ENCODE data around the gene PDE2A. TPM values are rescaled to one million over a fixed set of nuclear protein-coding genes. Genes with fewer than 3 reads are reported as not detected.

The PDE2A gene
- total and polyA plus RNA-seq, 11 donors = 16.8 to 53.7 (median 23.7) TPM

DNA sequence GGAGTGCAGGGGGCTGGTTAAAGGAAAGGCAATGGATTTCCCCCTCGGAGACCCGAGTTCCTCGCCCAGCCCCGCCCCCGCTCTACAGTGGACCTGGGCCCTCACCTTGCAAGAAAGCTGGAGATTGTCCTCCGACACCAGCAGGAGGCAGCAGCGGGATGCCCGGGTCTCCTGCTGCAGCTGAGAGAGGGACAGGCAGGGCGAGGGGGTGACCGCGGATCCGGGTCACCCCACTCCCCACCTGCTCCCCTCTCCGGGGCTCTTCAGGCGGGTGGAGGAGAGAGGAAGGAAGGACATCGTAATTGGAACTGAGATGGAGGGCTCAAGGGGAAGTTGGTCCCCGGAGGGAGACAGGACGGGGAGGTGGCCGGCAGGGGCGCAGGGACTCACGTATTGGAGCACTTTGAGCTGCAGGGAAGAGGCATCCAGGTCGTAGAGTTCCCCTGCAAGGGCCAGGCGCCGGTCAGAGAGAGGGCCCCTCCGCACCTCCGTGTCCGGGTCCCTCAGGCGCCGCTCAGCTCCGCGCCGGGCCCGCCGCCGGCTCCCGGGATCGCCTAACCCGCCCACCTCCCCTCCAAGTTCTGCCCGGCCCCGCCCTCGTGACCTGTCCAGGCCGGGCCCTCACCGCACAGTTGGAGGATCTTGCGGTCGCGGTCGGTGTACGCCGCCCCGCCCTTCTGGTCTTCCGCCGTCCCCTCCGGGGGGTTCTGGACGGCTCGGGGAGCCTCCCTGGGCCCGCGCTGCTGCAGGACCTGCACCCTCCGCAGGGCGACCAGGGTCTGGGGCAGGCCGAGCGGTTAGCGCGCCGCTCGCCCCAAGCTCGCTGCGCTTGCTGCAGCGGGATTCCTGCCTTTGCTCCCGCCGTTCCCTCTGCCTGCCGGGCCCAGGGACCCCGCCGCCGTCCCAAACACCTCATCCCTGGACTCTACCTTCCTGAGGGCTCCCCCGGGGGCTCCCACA, 84.1 kb downstream of the PDE2A start:
- Histone ChIP-seq H3K36me3 (peaks cover 0 to 5% (median 0%) of the 10 kb centered on the region in 9 donors), H3K27me3 (peaks cover 0 to 52% (median 24%) of the 10 kb centered on the region in 9 donors), H3K4me3 (peak overlapping the region; percentile 9 to 46 (median 38)), H3K9me3 (no peaks in the 10 kb centered on the region), H3K4me1 (peaks cover 0 to 22% (median 8%) of the 10 kb centered on the region in 12 donors), H3K27ac (no peak overlapping the region)
- DNase-seq (peak in 4 of 5 donors; percentile 33 to 68 (median 50)), ATAC-seq (peak in 3 of 4 donors; percentile 16 to 38 (median 37))
- TF ChIP-seq POLR2A (IDR thresholded peaks at IDR 0.05) = no peak
- TF ChIP-seq, protein P1, sequence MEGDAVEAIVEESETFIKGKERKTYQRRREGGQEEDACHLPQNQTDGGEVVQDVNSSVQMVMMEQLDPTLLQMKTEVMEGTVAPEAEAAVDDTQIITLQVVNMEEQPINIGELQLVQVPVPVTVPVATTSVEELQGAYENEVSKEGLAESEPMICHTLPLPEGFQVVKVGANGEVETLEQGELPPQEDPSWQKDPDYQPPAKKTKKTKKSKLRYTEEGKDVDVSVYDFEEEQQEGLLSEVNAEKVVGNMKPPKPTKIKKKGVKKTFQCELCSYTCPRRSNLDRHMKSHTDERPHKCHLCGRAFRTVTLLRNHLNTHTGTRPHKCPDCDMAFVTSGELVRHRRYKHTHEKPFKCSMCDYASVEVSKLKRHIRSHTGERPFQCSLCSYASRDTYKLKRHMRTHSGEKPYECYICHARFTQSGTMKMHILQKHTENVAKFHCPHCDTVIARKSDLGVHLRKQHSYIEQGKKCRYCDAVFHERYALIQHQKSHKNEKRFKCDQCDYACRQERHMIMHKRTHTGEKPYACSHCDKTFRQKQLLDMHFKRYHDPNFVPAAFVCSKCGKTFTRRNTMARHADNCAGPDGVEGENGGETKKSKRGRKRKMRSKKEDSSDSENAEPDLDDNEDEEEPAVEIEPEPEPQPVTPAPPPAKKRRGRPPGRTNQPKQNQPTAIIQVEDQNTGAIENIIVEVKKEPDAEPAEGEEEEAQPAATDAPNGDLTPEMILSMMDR (IDR thresholded peaks at IDR 0.05) = peak in 11 of 12 donors; percentile 30 to 65 (median 48)
- intact Hi-C loops (cut with DNase I) = loop anchor here in 7 of 10 donors (2.0 to 10.0 kb wide), 5 partner anchors 53 to 205 kb away; partner anchors contain the start of gene STARD10 (in 1 of the 7)
- WGBS, 4 donors = 21 to 31% (median 26%) methylated on average over 30 to 74 of the region's 74 CpGs

DNA sequence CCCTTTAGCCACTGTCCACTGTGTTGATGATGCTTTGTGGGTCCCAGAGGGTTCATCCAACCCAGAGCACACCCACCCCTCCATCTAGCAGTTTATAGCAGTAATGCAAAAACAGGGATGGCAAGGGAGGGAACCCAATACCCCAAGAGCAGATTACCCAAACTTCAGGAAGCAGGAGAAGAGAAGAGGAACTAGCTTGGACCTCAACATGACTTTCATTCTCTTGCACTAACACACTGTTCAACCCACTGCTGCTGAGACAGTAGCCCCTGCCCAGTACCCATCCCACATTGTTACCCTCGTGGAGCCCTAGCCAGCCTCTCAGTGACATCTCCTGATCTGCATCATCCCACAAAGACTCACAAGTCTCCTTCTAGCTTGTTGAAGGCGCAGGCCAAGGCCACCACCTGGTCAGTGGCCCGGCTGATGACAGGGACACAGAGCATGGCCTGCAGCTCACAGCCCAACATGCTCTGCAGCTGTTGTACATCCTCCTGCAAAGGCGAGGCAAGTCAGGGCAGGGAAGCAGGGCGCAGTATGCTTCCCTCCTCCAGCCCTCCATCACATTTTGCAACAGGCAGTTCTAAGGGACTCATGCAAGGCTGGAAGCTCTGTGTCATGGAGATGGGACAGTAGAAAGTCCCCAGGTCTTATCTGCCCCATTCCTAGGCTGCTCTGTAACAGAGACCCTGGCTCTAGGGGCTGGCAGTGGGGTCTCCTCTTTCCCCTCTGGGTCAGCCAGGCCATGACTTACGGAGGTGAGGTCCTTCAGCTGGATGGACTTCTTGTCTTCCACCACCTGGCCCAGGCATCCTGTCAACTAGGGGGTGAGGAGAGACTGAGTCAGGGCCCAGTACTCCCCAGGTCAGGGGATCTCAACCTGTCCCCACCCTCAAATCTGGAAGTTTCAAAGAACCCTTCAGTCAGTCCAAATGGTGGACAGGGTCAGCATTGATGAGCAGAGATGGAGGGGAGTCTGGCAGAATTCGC, 85.5 kb downstream of the PDE2A start:
- Histone ChIP-seq H3K27ac (no peak overlapping the region), H3K27me3 (peaks cover 0 to 61% (median 31%) of the 10 kb centered on the region in 9 donors), H3K36me3 (peaks cover 0 to 13% (median 0%) of the 10 kb centered on the region in 9 donors), H3K9me3 (no peaks in the 10 kb centered on the region), H3K4me1 (peaks cover 0 to 34% (median 11%) of the 10 kb centered on the region in 12 donors), H3K4me3 (no peak overlapping the region)
- 92 to 95% (median 94%) methylated on average over 6 to 7 of the region's 7 CpGs for WGBS, 4 donors
- ATAC-seq (no peak), DNase-seq (peak in 3 of 5 donors; percentile 10 to 20 (median 12))
- TF ChIP-seq POLR2A (IDR thresholded peaks at IDR 0.05) = no peak
- TF ChIP-seq, protein P1 (IDR thresholded peaks at IDR 0.05) = no peak
- intact Hi-C loops (cut with DNase I) = loop anchor here in 6 of 10 donors (2.0 to 5.0 kb wide), 4 partner anchors 54 to 184 kb away; no protein-coding TSS in a partner anchor

DNA sequence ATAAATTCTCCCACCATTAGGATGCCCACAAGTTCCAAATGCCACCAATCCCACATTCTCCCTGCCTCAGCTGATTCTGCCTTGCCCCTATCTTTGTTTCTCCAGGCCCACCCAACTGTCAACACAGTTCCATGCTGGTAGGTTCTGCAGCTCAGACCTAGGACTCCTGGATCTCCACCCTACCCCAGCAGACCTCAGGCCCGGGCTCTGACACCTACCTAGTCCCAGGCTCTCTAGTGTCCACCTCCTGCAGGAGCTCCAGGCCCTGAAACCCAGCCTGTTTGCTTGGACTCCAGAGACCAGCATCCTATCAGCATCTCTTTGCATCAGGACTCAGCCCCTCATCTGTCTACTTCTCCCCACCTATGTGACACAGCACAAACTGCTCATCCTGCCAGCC, 86.5 kb downstream of the PDE2A start:
- H3K27me3 ChIP-seq = peaks cover 0 to 61% (median 31%) of the 10 kb centered on the region in 9 donors

More for the DNA sequence above, 86.5 kb downstream of the PDE2A start:
- TF ChIP-seq, protein P1 (IDR thresholded peaks at IDR 0.05) = no peak
- Histone ChIP-seq H3K27ac (no peak overlapping the region), H3K4me1 (peaks cover 0 to 34% (median 11%) of the 10 kb centered on the region in 12 donors), H3K4me3 (no peak overlapping the region), H3K36me3 (peaks cover 0 to 21% (median 0%) of the 10 kb centered on the region in 9 donors), H3K9me3 (no peaks in the 10 kb centered on the region)
- 88 to 100% (median 91%) methylated on average over 1 of the region's 1 CpG for WGBS, 4 donors
- no peak for ATAC-seq
- DNase-seq = peak in 3 of 5 donors; percentile 4 to 9 (median 6)
- intact Hi-C loops (cut with DNase I) = loop anchor here in 8 of 10 donors (2.0 to 5.0 kb wide), 5 partner anchors 55 to 185 kb away; no protein-coding TSS in a partner anchor

Data from heart left ventricle (tissue), 16 donors.